GM21717 (cell line): Measurements from ENCODE around the gene ANXA6.

Experiments used
- ATAC-seq: cut with Tn5 transposase; IDR thresholded peaks from one replicate; pipeline ENCODE4 v1.9.1; 2021; ENCODE audit warnings: mild to moderate bottlenecking, moderate library complexity; ENCODE audit not compliant: unreplicated experiment

The ANXA6 gene

GRCh38 chr5:151130922-151131891 is 26.4 kb downstream of the ANXA6 start:
- ATAC-seq, result no peak

DNA sequence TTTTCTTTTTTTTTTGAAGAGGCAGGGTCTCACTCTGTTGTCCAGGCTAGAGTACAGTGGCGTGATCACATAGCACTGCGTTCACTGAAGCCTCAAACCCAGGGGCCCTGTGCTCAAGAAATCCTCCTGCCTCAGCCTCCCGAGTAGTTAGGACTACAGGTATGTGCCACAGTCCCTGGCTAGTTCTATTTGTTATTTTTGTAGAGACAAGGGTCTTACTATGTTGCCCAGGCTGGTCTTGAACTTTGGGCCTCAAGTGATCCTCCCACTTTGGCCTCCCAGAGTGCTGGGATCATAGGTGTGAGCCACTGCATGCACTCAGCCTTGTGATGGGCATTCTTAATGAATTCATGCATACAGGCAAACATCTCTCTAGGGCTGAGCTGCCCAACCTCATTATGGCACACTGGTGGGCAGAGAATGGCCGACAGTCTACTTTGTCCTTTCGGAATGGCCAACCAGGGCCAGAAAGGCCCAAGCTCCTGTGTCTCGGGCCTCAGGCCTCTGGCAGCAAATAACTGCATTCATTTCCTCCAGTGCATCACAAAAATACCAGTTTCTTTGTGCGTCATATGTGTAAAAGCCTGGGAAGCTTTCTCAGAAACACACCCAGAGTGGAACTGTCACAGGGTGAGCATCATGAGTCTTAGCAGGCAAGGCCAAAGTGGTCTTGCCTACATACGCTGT is 27.2 kb downstream of the ANXA6 start:
- no peak for ATAC-seq

DNA sequence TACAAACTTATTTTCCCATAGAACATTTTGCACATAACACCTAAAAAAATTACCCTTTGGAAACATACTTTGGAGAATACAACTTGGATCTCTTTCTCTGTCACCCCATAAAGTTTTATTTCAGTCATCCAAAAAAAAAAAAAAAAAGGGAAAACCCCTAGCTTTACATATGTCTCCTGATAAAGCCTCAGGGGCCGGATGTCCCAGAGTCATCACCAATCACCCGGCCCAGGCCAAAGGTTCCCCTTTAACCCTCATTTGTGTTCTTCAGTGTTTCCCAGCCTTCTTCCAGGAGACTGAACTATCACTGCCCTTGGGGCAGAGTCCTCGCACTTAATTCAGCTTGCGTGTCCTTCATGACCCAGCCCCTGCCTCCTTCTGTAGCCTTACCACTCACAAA is 28.8 kb downstream of the ANXA6 start:
- ATAC-seq, result no peak

DNA sequence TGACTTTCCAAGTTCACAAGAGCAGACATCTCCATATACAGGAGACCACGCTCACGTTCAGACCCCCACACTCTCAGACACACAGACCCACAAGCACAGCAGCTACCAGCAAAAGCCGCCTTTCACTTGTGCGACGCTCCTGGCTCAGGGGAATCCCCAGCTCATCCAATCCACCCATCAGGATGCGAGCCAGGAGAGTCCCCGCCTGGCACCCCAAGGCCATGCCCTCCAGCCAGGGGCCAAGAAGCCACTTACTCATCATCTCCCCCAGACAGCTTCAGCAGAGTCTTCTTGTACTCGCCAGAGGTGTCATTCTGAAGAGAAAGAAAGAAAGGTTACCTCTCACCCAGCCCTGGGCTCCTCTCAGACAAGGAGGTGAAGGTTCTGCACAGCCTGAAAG is 29.7 kb downstream of the ANXA6 start:
- no peak for ATAC-seq

DNA sequence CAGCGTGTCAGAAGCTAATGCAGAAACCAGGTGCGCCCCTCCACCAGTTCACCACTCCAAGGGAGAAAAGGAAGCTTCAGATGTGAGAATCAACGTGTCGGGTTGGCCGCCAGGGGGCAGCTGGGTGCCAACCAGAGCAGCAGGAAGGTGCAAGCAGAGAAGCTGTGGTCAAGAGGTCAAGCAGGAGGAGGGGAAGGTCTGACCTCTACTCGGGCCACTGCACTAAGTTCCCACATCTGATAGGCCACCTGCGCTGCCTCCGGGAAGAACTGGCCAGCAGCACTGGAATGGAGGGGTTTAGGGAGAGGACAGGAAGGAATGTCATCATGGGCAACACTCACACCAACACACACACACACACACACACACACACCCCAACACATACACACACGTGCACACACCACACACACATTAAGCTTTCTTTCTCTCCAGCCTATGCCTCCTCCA is 31.4 kb downstream of the ANXA6 start:
- ATAC-seq, result no peak

DNA sequence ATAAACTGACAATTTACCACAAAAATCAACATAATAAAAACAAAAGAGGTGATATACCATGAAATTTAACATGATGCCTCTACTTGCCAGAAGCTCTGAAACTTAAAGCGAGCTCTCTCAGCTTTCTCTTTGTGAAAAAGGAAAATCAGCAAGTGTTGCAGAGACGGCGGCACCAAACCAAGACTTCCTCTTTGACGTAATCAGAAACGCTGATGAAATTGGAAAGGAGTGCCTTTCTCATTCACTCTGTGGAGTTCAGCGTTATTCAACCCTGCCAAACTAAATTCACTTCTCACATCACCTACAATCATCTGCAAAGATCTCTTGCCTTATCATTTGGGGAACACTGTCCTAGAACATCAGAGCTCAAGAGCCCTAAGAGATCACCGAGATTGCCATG is 32.2 kb downstream of the ANXA6 start:
- no peak for ATAC-seq

- peak; percentile 74 for ATAC-seq
These were observed 33.5 kb downstream of the ANXA6 start for GRCh38 chr5:151123897-151124751.

- ATAC-seq, result no peak
These were observed 34.8 kb downstream of the ANXA6 start for GRCh38 chr5:151122828-151123227.

DNA sequence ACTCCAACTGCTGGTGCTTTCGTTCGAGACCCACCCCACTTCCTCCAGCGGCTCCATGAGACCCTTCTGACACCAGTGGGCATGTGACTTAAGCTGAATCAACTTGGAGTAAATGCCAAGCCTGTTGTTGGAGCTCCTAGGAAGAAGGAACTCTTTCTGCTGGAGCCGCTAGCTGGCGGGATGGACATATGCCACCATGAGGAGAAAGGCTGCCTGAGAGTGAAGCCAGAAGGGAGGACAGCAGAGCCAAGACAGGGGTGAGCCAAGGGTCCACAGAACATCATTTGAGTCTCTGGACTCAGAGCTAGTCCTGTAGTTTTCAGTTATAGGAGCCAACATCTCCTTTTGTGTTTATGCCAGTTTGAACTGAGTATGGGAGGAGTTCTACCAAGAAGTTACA is 35.9 kb downstream of the ANXA6 start:
- no peak for ATAC-seq

GRCh38 chr5:151121095-151121494 is 36.5 kb downstream of the ANXA6 start:
- no peak for ATAC-seq

GRCh38 chr5:151118913-151119575 is 38.5 kb downstream of the ANXA6 start:
- ATAC-seq, result no peak

GRCh38 chr5:151115272-151115905 is 42.2 kb downstream of the ANXA6 start:
- ATAC-seq, result no peak

DNA sequence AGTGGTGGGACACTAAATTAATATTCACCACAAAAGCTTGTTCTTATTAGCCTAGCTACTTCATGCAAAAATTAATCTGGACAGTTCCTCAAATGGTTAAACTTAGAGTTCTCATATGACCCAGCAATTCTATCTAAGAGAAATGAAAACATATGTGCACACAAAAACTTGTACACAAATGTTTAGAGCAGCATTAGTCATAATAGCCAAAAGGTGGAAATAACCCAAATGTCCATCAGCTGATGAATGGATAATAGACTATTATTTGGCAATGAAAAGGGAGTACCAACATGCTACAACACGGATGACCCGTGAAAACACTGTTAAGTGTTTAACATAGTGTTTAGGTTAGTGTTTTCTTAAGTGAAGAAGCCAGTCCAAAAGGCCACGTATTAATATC is 43.9 kb downstream of the ANXA6 start:
- ATAC-seq, result no peak

DNA sequence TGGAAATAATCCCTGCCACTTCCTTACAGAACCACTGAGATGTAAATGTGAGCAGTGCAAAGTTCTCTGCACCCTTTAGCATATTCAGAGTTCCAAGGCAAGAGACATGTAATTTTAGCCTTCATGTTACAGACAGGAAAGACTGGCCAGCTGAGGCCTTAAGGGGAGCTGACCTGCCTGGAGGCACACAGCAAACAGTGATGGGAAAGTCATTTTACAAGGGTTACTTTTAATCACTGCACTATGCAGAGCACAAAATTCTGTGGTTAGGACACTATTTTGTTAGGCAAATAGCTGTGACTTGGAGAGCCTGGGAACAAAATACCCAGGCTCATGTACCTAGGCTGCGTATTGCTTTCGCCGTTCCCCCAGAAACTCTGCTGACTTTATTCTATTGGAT is 46.6 kb downstream of the ANXA6 start:
- ATAC-seq, result peak; percentile 32

DNA sequence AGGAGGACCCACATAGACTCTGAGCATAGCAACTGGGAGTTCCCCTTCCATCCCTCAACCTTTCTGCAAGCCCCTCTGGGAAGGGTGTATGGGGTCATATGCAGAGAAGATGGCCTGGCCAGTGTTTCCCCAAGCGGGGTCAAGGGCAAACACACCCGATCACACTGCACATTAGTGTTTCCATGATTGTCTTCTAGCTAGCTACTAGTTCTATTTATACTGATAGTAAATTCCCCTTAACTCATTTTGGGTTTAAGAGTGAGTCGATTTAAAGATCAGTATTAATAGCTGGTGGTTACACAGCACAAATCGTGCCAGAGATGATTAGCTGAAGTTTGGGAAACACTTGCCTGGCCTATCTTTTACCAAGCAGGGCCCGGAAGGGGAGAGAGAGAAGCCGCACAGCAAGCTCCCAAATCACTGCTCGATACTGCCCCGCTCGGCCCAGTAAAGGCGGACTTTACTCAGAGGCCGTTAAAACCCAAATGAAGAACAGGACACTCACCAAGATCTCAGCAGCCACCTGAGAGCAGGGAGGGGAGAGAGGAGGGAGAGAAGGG is 47.4 kb downstream of the ANXA6 start:
- ATAC-seq, result peak; percentile 42

DNA sequence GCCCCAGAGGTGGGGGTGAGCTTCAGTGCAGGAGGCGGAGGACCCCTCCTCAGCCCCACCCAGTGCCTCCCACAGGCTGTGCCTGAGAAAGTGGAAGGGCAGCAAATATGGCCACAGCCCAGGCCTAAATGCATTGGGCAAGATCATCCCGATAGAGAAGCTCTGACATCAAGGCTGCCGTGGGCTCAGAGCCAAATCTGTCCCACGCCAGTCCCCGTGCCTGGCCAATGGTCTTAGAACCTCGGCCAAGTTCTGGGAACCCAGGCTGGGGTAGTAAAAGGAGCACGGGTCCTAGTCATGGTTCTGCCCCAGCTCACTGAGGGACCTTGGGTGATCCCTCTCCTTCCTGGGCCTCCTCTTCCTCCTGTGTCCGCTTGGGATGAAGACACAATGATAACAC is 49.0 kb downstream of the ANXA6 start:
- ATAC-seq, result no peak

GRCh38 chr5:151107738-151108520 is 49.6 kb downstream of the ANXA6 start:
- ATAC-seq, result no peak

GRCh38 chr5:151107084-151107483 is 50.5 kb downstream of the ANXA6 start:
- no peak for ATAC-seq

- no peak for ATAC-seq
These were observed 51.1 kb downstream of the ANXA6 start for GRCh38 chr5:151106509-151106908.
